SK-N-SH (cell line): ENCODE data around the gene SPAG8.

Experiments used
- EP300 ChIP-seq, 2 experiments: IDR thresholded peaks; 2 replicates each; pipeline versions ENCODE4 v1.4.0 to v1.6.1; 2012; ENCODE audit warnings: borderline replicate concordance in 1 of 2, low read depth in 1 of 2, low read length in 1 of 2
- EZH2phosphoT487 ChIP-seq: fragments of 200-600 bp; sonication (generic); IDR thresholded peaks from 2 replicates; pipeline ENCODE4 v1.6.1; 2017; ENCODE audit warnings: low read depth, mixed run types, mild to moderate bottlenecking, antibody characterized with exemption, moderate library complexity, borderline replicate concordance
- FOSL2 ChIP-seq: IDR thresholded peaks from 2 replicates; pipeline ENCODE4 v1.4.0; 2012; ENCODE audit warnings: low read depth, mild to moderate bottlenecking, moderate library complexity, borderline replicate concordance
- GATA2 ChIP-seq: sonication (generic); formaldehyde crosslinking; IDR thresholded peaks from 2 replicates; pipeline ENCODE4 v1.5.0; 2020; ENCODE audit warnings: mild to moderate bottlenecking, missing genetic modification reagents
- MAX ChIP-seq: IDR thresholded peaks from 2 replicates; pipeline ENCODE4 v1.4.0; 2012; ENCODE audit warnings: low read depth
- POLR2AphosphoS5 ChIP-seq: IDR thresholded peaks from 2 replicates; pipeline ENCODE4 v1.6.1; 2012; ENCODE audit warnings: low read depth, low read length
- RAD21 ChIP-seq: IDR thresholded peaks from 2 replicates; pipeline ENCODE4 v1.6.1; 2012; ENCODE audit warnings: mild to moderate bottlenecking, low read length
- SMC3 ChIP-seq: IDR thresholded peaks from 2 replicates; pipeline ENCODE4 v1.6.1; 2012; ENCODE audit warnings: low read depth, low read length, improper control_type of control experiment
- USF1 ChIP-seq: IDR thresholded peaks from 2 replicates; pipeline ENCODE4 v1.4.0; 2012; ENCODE audit warnings: low read depth, borderline replicate concordance
- YY1 ChIP-seq: IDR thresholded peaks from 2 replicates; pipeline ENCODE4 v1.4.0; 2012; ENCODE audit warnings: low read depth, mild to moderate bottlenecking
- TF ChIP-seq, protein P1 (sequence below): IDR thresholded peaks from 2 replicates; pipeline ENCODE4; 2012
- TF ChIP-seq, protein P2 (sequence below): fragments of 200-600 bp; sonication (generic); IDR thresholded peaks from 2 replicates; pipeline ENCODE4 v1.6.1; 2017; ENCODE audit warnings: antibody characterized with exemption, mild to moderate bottlenecking, moderate library complexity

DNA sequence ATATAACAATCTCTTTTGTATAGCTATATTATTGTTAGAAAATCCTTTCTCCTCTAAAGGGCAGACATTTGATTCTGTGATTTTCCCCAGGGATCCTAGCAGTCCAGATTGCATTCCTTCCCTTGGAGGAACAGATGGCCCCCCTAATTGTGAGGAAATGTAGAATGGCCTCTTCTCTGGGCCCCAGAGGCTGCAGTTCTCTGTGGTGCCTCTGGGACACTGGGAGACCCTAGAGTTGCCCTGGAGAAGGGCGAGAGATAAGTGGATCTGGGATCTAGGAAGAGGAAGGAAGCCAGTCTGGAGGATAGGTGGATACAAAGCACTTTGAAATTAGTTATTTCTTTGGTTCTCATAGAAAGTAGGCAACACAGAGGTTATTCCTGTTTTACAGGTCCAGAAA, 4.6 kb upstream of the SPAG8 start:
- TF ChIP-seq GATA2 (CRISPR knock-in tag) (no peak), RAD21 (no peak), POLR2AphosphoS5 (no peak), USF1 (no peak), MAX (no peak), EP300 (IDR thresholded peaks at IDR 0.05; ENCODE audit: borderline replicate concordance in 1 of 2, low read depth in 1 of 2, low read length in 1 of 2) (no peak), FOSL2 (no peak), YY1 (no peak), EZH2phosphoT487 (no peak), SMC3 (no peak)
- TF ChIP-seq, protein P1, sequence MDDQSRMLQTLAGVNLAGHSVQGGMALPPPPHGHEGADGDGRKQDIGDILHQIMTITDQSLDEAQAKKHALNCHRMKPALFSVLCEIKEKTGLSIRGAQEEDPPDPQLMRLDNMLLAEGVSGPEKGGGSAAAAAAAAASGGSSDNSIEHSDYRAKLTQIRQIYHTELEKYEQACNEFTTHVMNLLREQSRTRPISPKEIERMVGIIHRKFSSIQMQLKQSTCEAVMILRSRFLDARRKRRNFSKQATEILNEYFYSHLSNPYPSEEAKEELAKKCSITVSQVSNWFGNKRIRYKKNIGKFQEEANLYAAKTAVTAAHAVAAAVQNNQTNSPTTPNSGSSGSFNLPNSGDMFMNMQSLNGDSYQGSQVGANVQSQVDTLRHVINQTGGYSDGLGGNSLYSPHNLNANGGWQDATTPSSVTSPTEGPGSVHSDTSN = no peak
- TF ChIP-seq, protein P2, sequence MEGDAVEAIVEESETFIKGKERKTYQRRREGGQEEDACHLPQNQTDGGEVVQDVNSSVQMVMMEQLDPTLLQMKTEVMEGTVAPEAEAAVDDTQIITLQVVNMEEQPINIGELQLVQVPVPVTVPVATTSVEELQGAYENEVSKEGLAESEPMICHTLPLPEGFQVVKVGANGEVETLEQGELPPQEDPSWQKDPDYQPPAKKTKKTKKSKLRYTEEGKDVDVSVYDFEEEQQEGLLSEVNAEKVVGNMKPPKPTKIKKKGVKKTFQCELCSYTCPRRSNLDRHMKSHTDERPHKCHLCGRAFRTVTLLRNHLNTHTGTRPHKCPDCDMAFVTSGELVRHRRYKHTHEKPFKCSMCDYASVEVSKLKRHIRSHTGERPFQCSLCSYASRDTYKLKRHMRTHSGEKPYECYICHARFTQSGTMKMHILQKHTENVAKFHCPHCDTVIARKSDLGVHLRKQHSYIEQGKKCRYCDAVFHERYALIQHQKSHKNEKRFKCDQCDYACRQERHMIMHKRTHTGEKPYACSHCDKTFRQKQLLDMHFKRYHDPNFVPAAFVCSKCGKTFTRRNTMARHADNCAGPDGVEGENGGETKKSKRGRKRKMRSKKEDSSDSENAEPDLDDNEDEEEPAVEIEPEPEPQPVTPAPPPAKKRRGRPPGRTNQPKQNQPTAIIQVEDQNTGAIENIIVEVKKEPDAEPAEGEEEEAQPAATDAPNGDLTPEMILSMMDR = no peak; the same call in 1 of the 2 replicates
